Measurements from ENCODE around the gene DYNLT4. TPM values are rescaled to one million over a fixed set of nuclear protein-coding genes. Genes with fewer than 3 reads are reported as not detected.
"Not testable (repeated sequence)": the region's sequence is repeated elsewhere in the genome, so short reads cannot be mapped to it uniquely, and the experiment has no call there.

DYNLT4 gene
- total and polyA plus RNA-seq, 5 donors, result 0.44 to 1.1 (median 0.61) TPM; not detected in 1

DNA sequence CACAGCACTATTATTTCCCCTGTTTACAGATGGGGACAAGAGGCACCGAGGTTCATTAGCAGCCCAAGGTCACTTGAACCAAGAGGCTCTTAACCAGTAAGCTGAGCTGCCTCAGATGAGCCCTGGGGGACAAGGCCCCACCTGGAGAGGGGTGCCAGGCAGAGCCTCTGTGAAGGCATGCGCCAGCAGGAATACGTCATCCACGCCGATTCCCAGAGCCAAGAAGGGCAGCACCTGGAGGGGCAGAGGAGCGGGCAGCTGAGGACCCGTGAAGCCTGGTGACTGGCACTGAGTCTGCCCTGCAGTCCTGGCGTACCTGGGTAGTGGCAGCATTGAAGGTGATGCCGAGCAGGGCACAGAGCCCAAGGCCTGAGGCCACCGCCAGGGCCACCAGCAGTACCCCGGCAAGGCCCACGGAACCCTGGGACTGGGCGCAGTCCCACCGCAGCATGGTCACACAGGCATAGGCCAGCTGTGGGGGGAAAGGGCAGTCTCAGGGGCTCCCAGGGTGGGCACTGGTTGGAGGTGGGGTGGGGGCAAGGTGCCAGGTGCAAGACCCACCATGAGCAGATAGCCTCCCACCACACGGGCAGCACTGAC lies 21.8 kb upstream of the DYNLT4 start:
- H3K9me3 ChIP-seq (ENCODE audit: control insufficient read depth, low read length), result no peaks in the 10 kb centered on the region
- 93% methylated on average over 15 of the region's 15 CpGs for WGBS
- no peaks in the 10 kb centered on the region for H3K27me3 ChIP-seq (ENCODE audit: control insufficient read depth, insufficient read depth)
- no peaks in the 10 kb centered on the region for H3K4me1 ChIP-seq (ENCODE audit: control insufficient read depth, insufficient read depth, low read length)
- H3K27ac ChIP-seq (ENCODE audit: low read length), result no peak overlapping the region
- no peak for ATAC-seq
- intact Hi-C loops (cut with DNase I), result no loop called here
- H3K4me3 ChIP-seq (ENCODE audit: low read length), result no peak overlapping the region
- DNase-seq, result no peak

GRCh38 chr1:44828003-44828651 lies 21.0 kb upstream of the DYNLT4 start:
- intact Hi-C loops (cut with DNase I), result no loop called here

GRCh38 chr1:44827197-44828002 lies 20.2 kb upstream of the DYNLT4 start:
- Histone ChIP-seq H3K27me3 (ENCODE audit: control insufficient read depth, insufficient read depth) (no peaks in the 10 kb centered on the region), H3K4me3 (ENCODE audit: low read length) (no peak overlapping the region), H3K27ac (ENCODE audit: low read length) (no peak overlapping the region), H3K4me1 (ENCODE audit: control insufficient read depth, insufficient read depth, low read length) (no peaks in the 10 kb centered on the region), H3K9me3 (ENCODE audit: control insufficient read depth, low read length) (no peaks in the 10 kb centered on the region)
- 87% methylated on average over 28 of the region's 28 CpGs for WGBS
- ATAC-seq (no peak), DNase-seq (peak in 2 of 3 donors; percentile 54 to 71)
- intact Hi-C loops (cut with DNase I), result no loop called here

More at GRCh38 chr1:44828003-44828651, 21.0 kb upstream of the DYNLT4 start:
- Histone ChIP-seq H3K4me3 (ENCODE audit: low read length) (no peak overlapping the region), H3K9me3 (ENCODE audit: control insufficient read depth, low read length) (no peaks in the 10 kb centered on the region), H3K4me1 (ENCODE audit: control insufficient read depth, insufficient read depth, low read length) (no peaks in the 10 kb centered on the region), H3K27me3 (ENCODE audit: control insufficient read depth, insufficient read depth) (no peaks in the 10 kb centered on the region), H3K27ac (ENCODE audit: low read length) (no peak overlapping the region)
- ATAC-seq, result no peak
- DNase-seq, result peak in 1 of 3 donors; percentile 64
- WGBS, result 96% methylated on average over 21 of the region's 21 CpGs

GRCh38 chr1:44826375-44827196 lies 19.4 kb upstream of the DYNLT4 start:
- Histone ChIP-seq H3K27me3 (ENCODE audit: control insufficient read depth, insufficient read depth) (no peaks in the 10 kb centered on the region), H3K27ac (ENCODE audit: low read length) (no peak overlapping the region), H3K4me3 (ENCODE audit: low read length) (no peak overlapping the region), H3K9me3 (ENCODE audit: control insufficient read depth, low read length) (no peaks in the 10 kb centered on the region), H3K4me1 (ENCODE audit: control insufficient read depth, insufficient read depth, low read length) (no peaks in the 10 kb centered on the region)
- WGBS, result 36% methylated on average over 24 of the region's 24 CpGs
- ATAC-seq (peak; percentile 83 to 88), DNase-seq (peak; percentile 82 to 94 (median 93))
- intact Hi-C loops (cut with DNase I), result no loop called here

GRCh38 chr1:44824392-44824791 lies 17.2 kb upstream of the DYNLT4 start:
- H3K4me3 ChIP-seq (ENCODE audit: low read length); ATAC-seq; H3K27ac ChIP-seq (ENCODE audit: low read length); intact Hi-C loops (cut with DNase I); H3K9me3 ChIP-seq (ENCODE audit: control insufficient read depth, low read length); H3K27me3 ChIP-seq (ENCODE audit: control insufficient read depth, insufficient read depth); H3K4me1 ChIP-seq (ENCODE audit: control insufficient read depth, insufficient read depth, low read length): not testable (repeated sequence)
- DNase-seq, result peak in 1 of 3 donors; percentile 12
- 96% methylated on average over 6 of the region's 6 CpGs for WGBS

GRCh38 chr1:44822981-44823451 lies 15.9 kb upstream of the DYNLT4 start:
- DNase-seq (peak in 2 of 3 donors; percentile 64 to 70), ATAC-seq (no peak)
- Histone ChIP-seq H3K27ac (ENCODE audit: low read length) (no peak overlapping the region), H3K27me3 (ENCODE audit: control insufficient read depth, insufficient read depth) (no peaks in the 10 kb centered on the region), H3K4me1 (ENCODE audit: control insufficient read depth, insufficient read depth, low read length) (peaks cover 2% of the 10 kb centered on the region), H3K4me3 (ENCODE audit: low read length) (no peak overlapping the region), H3K9me3 (ENCODE audit: control insufficient read depth, low read length) (no peaks in the 10 kb centered on the region)
- WGBS, result 82% methylated on average over 15 of the region's 15 CpGs
- intact Hi-C loops (cut with DNase I), result no loop called here

- H3K4me3 ChIP-seq (ENCODE audit: low read length), result no peak overlapping the region
- no peak for DNase-seq
- intact Hi-C loops (cut with DNase I), result no loop called here
- no peaks in the 10 kb centered on the region for H3K9me3 ChIP-seq (ENCODE audit: control insufficient read depth, low read length)
- peaks cover 2% of the 10 kb centered on the region for H3K4me1 ChIP-seq (ENCODE audit: control insufficient read depth, insufficient read depth, low read length)
- 84% methylated on average over 6 of the region's 6 CpGs for WGBS
- no peak overlapping the region for H3K27ac ChIP-seq (ENCODE audit: low read length)
- no peaks in the 10 kb centered on the region for H3K27me3 ChIP-seq (ENCODE audit: control insufficient read depth, insufficient read depth)
- no peak for ATAC-seq
Measured at GRCh38 chr1:44822131-44822701, 15.1 kb upstream of the DYNLT4 start.

GRCh38 chr1:44821240-44821715 lies 14.1 kb upstream of the DYNLT4 start:
- intact Hi-C loops (cut with DNase I), result no loop called here
- Histone ChIP-seq H3K27ac (ENCODE audit: low read length) (no peak overlapping the region), H3K27me3 (ENCODE audit: control insufficient read depth, insufficient read depth) (no peaks in the 10 kb centered on the region), H3K4me1 (ENCODE audit: control insufficient read depth, insufficient read depth, low read length) (peaks cover 2% of the 10 kb centered on the region), H3K9me3 (ENCODE audit: control insufficient read depth, low read length) (no peaks in the 10 kb centered on the region), H3K4me3 (ENCODE audit: low read length) (no peak overlapping the region)
- WGBS, result 90% methylated on average over 9 of the region's 9 CpGs
- ATAC-seq, result no peak
- DNase-seq, result peak in 1 of 3 donors; percentile 35

DNA sequence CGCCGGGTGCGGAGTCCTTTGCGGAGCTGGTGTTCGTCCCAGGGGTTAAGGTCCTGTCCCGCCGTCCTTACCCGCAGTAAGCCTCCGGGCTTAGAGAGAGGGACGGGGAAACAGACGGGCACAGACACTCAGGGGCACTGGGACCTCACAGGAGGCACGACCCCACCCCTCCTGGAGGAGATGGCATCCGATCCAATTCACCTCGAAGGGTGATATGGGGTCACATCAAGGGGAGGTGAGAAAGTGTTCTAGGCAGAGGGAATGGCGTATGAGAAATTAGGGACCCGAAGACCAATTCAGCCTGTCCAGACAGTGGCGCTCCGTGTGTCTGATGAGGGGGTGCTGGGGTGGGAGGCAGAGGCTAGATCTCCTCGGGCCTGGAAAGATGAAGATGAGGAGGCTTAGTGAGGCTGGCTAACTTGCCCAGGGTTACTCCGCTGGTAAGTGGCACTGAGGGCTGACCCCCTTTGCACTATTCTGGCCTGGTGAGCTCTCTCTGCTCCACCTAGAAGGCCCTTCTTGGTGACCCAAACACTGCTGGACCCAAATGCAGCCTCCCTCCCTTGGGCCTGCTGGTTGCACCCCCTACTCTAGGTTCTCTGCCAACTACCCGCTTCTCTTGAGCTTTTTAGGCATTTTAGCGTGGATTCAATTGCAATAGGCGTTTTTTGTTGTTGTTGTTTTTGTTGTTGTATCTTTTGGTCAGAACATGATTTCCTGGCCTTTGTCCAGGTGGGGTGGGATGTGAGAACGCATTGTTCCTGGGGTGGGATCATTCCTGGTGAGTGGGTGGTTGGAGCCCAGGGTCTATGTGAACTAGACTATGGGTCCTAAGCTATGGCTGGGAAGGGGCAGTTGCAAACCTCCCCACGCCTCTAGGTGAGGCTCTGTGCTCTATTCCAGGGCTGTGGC lies 13.4 kb upstream of the DYNLT4 start:
- Histone ChIP-seq H3K4me1 (ENCODE audit: control insufficient read depth, insufficient read depth, low read length) (peaks cover 2% of the 10 kb centered on the region), H3K9me3 (ENCODE audit: control insufficient read depth, low read length) (no peaks in the 10 kb centered on the region), H3K4me3 (ENCODE audit: low read length) (peak overlapping the region; percentile 38), H3K27ac (ENCODE audit: low read length) (peak overlapping the region; percentile 97), H3K27me3 (ENCODE audit: control insufficient read depth, insufficient read depth) (no peaks in the 10 kb centered on the region)
- intact Hi-C loops (cut with DNase I), result no loop called here
- DNase-seq, result peak in 2 of 3 donors; percentile 28 to 52
- 22% methylated on average over 25 of the region's 25 CpGs for WGBS
- peak; percentile 30 to 39 for ATAC-seq

Data from right cardiac atrium (tissue), 5 donors.